Measurements from ENCODE around the gene ASCL1. TPM values are rescaled to one million over a fixed set of nuclear protein-coding genes. Genes with fewer than 3 reads are reported as not detected.

ASCL1 gene
- total and polyA plus RNA-seq, 10 of the 15 experiments (the other 5 are each of a cell fraction or from before 2014, with no cell fraction given), result 10.6 to 61.1 (median 20.5) TPM

- TF ChIP-seq YY1 (IDR thresholded peaks at IDR 0.05; ENCODE audit: low read depth, low read length), result no peak
Measured at GRCh38 chr12:102927220-102927619, 30.3 kb upstream of the ASCL1 start (continued).

- DNase-seq (ENCODE audit: low read depth, low spot score) (no peak), ATAC-seq (no peak), FAIRE-seq (no peak)
- ChIA-PET CTCF (no interaction called here), SMC1A (ENCODE audit: uncharacterized antibody, unreplicated experiment) (no interaction called here), POLR2A (no interaction called here), RAD21 (ENCODE audit: unreplicated experiment) (no interaction called here)
- 5% methylated on average over 1 of the region's 1 CpG for WGBS (ENCODE audit: insufficient coverage, insufficient replicate concordance, low lambda C conversion rate, missing lambda C conversion rate)
- Histone ChIP-seq H3K27me3 (replicated peaks in 1 of 2; ENCODE audit: control insufficient read depth in 2 of 2, insufficient read depth in 2 of 2, low read length in 1 of 2) (no peaks in the 10 kb centered on the region; a peak in 1 of 4 replicates), H3K36me3 (ENCODE audit: control insufficient read depth in 2 of 2, insufficient read depth in 2 of 2, low read length in 1 of 2) (no peaks in the 10 kb centered on the region), H3K4me2 (ENCODE audit: control insufficient read depth, insufficient read depth) (no peak overlapping the region), H2AFZ (ENCODE audit: control insufficient read depth, low read depth, low read length) (no peak overlapping the region), H3K4me3 (no peak overlapping the region), H4K20me1 (ENCODE audit: control insufficient read depth, insufficient read depth) (no peaks in the 10 kb centered on the region), H3K4me1 (ENCODE audit: control insufficient read depth, insufficient read depth, low read length) (no peaks in the 10 kb centered on the region), H3K9me3 (replicated peaks; ENCODE audit: control insufficient read depth, insufficient read depth, low read length) (no peaks in the 10 kb centered on the region), H3K9ac (ENCODE audit: control insufficient read depth, insufficient read depth, low read length) (no peak overlapping the region), H3K27ac (ENCODE audit: control insufficient read depth, insufficient read depth) (no peak overlapping the region), H3K79me2 (ENCODE audit: control insufficient read depth, insufficient read depth, low read length) (no peaks in the 10 kb centered on the region)
- intact Hi-C loops (cut with micrococcal nuclease; ENCODE audit: unreplicated experiment), result no loop called here
- in situ Hi-C loops (cut with MboI), result no loop called here
- BruUV-seq (replicated peaks), result no TSS peak
- no peak for TF ChIP-seq E2F4 (IDR thresholded peaks at IDR 0.05; ENCODE audit: low read depth, low read length)
- no peak for TF ChIP-seq IRF4 (IDR thresholded peaks at IDR 0.05; ENCODE audit: low read depth, low read length)
- no peak for TF ChIP-seq BCL11A (IDR thresholded peaks at IDR 0.05; ENCODE audit: low read depth, low read length)
- TF ChIP-seq MTA3 (IDR thresholded peaks at IDR 0.05; ENCODE audit: borderline replicate concordance, low read length), result no peak
- no peak for TF ChIP-seq REST (IDR thresholded peaks at IDR 0.05; ENCODE audit: low read depth, low read length)
- TF ChIP-seq EED (IDR thresholded peaks at IDR 0.05; ENCODE audit: low read depth), result no peak
- TF ChIP-seq TAF1 (IDR thresholded peaks at IDR 0.05; ENCODE audit: borderline replicate concordance, low read depth, low read length), result no peak
- TF ChIP-seq ZNF687 (IDR thresholded peaks at IDR 0.05), result no peak
- TF ChIP-seq ELK1 (IDR thresholded peaks at IDR 0.05; ENCODE audit: low read depth, low read length), result no peak
Measured at GRCh38 chr12:102933168-102933567, 24.3 kb upstream of the ASCL1 start.
